Nephron (organoid): Measurements from ENCODE around the gene FGGY.
A peak's percentile ranks its signal among the peaks of the same experiment; 100 is the strongest.
"Not testable (repeated sequence)": the region's sequence is repeated elsewhere in the genome, so short reads cannot be mapped to it uniquely, and the experiment has no call there.

Experiments used
- H3K27ac Mint-ChIP-seq, 3 experiments: 2 replicates each; pipeline ENCODE4 v1.8.0; 2020; ENCODE audit warnings: mixed read lengths in 3 of 3, mild to moderate bottlenecking in 2 of 3, moderate library complexity in 1 of 3
- H3K27me3 Mint-ChIP-seq: 2 replicates; pipeline ENCODE4 v1.8.0; 2021; ENCODE audit warnings: low read depth, mild to moderate bottlenecking, moderate library complexity, mixed read lengths
- H3K36me3 Mint-ChIP-seq: 2 replicates; pipeline ENCODE4 v1.8.0; 2020; ENCODE audit warnings: low read depth, mixed read lengths
- H3K4me1 Mint-ChIP-seq: 2 replicates; pipeline ENCODE4 v1.8.0; 2020; ENCODE audit warnings: mixed read lengths
- H3K4me3 Mint-ChIP-seq, 3 experiments: 2 replicates each; pipeline ENCODE4 v1.8.0; 2020; ENCODE audit warnings: mild to moderate bottlenecking in 3 of 3, mixed read lengths in 3 of 3, moderate library complexity in 2 of 3
- H3K9me3 Mint-ChIP-seq: 2 replicates; pipeline ENCODE4 v1.8.0; 2020; ENCODE audit warnings: mixed read lengths
- TF ChIP-seq, protein P1 (sequence below), 3 experiments: fragments of 200-600 bp; sonication (generic); IDR thresholded peaks; one replicate each; pipeline ENCODE4 v1.5.0; 2021; ENCODE audit warnings: antibody characterized with exemption in 3 of 3; ENCODE audit not compliant: unreplicated experiment in 3 of 3

The FGGY gene

DNA sequence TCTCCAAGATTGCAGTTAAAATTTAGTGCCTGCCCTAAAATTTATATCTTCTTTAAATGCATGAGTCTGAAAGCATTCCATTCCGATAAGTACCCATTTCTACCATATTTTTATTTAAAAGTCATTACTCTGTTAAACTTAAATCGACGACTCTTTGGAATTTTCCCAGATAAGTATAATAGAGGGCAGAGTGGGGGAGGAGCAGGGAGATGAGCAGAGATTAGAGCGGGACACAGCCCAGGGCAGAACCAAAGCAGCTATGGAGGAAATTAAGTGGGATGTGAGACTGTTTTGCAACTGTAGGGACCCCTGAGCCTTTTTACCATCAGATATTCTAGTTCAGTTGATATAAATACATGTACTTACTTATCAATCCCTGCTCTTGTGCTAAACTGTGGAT lies 257.9 kb downstream of the FGGY start:
- H3K27ac Mint-ChIP-seq: peak overlapping the region; percentile 75 to 92 (median 86)
- H3K36me3 Mint-ChIP-seq: peaks cover 31% of the 10 kb centered on the region
- no peaks in the 10 kb centered on the region for H3K27me3 Mint-ChIP-seq
- no peak overlapping the region for H3K4me3 Mint-ChIP-seq
- H3K9me3 Mint-ChIP-seq: peaks cover 25% of the 10 kb centered on the region
- TF ChIP-seq, protein P1, sequence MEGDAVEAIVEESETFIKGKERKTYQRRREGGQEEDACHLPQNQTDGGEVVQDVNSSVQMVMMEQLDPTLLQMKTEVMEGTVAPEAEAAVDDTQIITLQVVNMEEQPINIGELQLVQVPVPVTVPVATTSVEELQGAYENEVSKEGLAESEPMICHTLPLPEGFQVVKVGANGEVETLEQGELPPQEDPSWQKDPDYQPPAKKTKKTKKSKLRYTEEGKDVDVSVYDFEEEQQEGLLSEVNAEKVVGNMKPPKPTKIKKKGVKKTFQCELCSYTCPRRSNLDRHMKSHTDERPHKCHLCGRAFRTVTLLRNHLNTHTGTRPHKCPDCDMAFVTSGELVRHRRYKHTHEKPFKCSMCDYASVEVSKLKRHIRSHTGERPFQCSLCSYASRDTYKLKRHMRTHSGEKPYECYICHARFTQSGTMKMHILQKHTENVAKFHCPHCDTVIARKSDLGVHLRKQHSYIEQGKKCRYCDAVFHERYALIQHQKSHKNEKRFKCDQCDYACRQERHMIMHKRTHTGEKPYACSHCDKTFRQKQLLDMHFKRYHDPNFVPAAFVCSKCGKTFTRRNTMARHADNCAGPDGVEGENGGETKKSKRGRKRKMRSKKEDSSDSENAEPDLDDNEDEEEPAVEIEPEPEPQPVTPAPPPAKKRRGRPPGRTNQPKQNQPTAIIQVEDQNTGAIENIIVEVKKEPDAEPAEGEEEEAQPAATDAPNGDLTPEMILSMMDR (IDR thresholded peaks at IDR 0.05; ENCODE audit: unreplicated experiment in 3 of 3): no peak
- peaks cover 53% of the 10 kb centered on the region for H3K4me1 Mint-ChIP-seq

DNA sequence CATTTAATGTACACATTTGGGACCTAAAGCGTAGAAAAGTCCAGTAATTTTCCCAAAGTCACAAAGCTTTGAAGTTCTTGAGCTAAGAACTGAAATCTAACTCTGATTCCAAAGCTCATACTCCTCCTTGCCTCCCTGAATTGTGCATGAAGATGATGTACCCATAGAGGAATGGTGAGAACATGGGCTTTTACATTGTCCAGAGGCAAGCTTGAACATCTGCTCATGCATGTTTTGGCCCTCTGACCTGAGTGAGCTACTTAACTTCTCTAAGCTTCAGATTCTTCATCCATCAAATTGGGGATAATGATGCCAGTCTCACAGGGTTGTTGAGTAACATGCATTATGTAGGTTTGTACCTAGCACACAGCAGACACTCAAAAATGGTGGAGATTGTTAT lies 259.5 kb downstream of the FGGY start:
- TF ChIP-seq, protein P1 (IDR thresholded peaks at IDR 0.05; ENCODE audit: unreplicated experiment in 3 of 3): no peak
- peak overlapping the region; percentile 75 to 86 (median 84) for H3K27ac Mint-ChIP-seq
- no peaks in the 10 kb centered on the region for H3K27me3 Mint-ChIP-seq
- H3K9me3 Mint-ChIP-seq: peaks cover 30% of the 10 kb centered on the region
- no peak overlapping the region for H3K4me3 Mint-ChIP-seq
- H3K4me1 Mint-ChIP-seq: peaks cover 52% of the 10 kb centered on the region
- H3K36me3 Mint-ChIP-seq: peaks cover 41% of the 10 kb centered on the region

- Mint-ChIP-seq H3K9me3 (peaks cover 30% of the 10 kb centered on the region), H3K27me3 (no peaks in the 10 kb centered on the region), H3K27ac (peak overlapping the region; percentile 75 to 86 (median 84)), H3K36me3 (peaks cover 41% of the 10 kb centered on the region), H3K4me1 (peaks cover 48% of the 10 kb centered on the region), H3K4me3 (no peak overlapping the region)
- TF ChIP-seq, protein P1 (IDR thresholded peaks at IDR 0.05; ENCODE audit: unreplicated experiment in 3 of 3): no peak
Measured at GRCh38 chr1:59556802-59557548, 260.1 kb downstream of the FGGY start.

- no peaks in the 10 kb centered on the region for H3K27me3 Mint-ChIP-seq
- peaks cover 44% of the 10 kb centered on the region for H3K4me1 Mint-ChIP-seq
- TF ChIP-seq, protein P1 (IDR thresholded peaks at IDR 0.05; ENCODE audit: unreplicated experiment in 3 of 3): no peak
- H3K4me3 Mint-ChIP-seq: no peak overlapping the region
- H3K36me3 Mint-ChIP-seq: peaks cover 41% of the 10 kb centered on the region
- peak overlapping the region; percentile 75 to 86 (median 84) for H3K27ac Mint-ChIP-seq
- peaks cover 30% of the 10 kb centered on the region for H3K9me3 Mint-ChIP-seq
Measured at GRCh38 chr1:59557549-59557885, 260.6 kb downstream of the FGGY start.

GRCh38 chr1:59558580-59558979 lies 261.7 kb downstream of the FGGY start:
- not testable (repeated sequence) for H3K27me3 Mint-ChIP-seq, H3K4me3 Mint-ChIP-seq
- Mint-ChIP-seq H3K4me1 (peaks cover 33% of the 10 kb centered on the region), H3K27ac (peak overlapping the region in 2 of 3 experiments; percentile 15 to 24), H3K9me3 (peaks cover 33% of the 10 kb centered on the region), H3K36me3 (peaks cover 49% of the 10 kb centered on the region)

GRCh38 chr1:59560807-59561450 lies 264.0 kb downstream of the FGGY start:
- Mint-ChIP-seq H3K36me3 (peaks cover 55% of the 10 kb centered on the region), H3K27me3 (no peaks in the 10 kb centered on the region), H3K9me3 (peaks cover 33% of the 10 kb centered on the region), H3K4me3 (no peak overlapping the region), H3K27ac (no peak overlapping the region), H3K4me1 (peaks cover 18% of the 10 kb centered on the region)
- TF ChIP-seq, protein P1 (IDR thresholded peaks at IDR 0.05; ENCODE audit: unreplicated experiment in 3 of 3): no peak
